DMS114 treated with DMSO at 0.1 percent for 48 hours (cell line): ENCODE results near the gene MIA.
"Not testable (repeated sequence)": the region's sequence is repeated elsewhere in the genome, so short reads cannot be mapped to it uniquely, and the experiment has no call there.

Source experiments
- DNase-seq: peaks from one replicate; lab custom pipeline; 2025; ENCODE audit not compliant: unreplicated experiment; lab: John Stamatoyannopoulos, UW

MIA gene

GRCh38 chr19:40774916-40775631 lies at the start of gene MIA:
TSS of gene MIA (plus strand) at chr19:40775521. CDS start at chr19:40775543, 22 bp downstream.
- no peak for DNase-seq

- no peak for DNase-seq
Observed at GRCh38 chr19:40726279-40726678, 49.0 kb upstream of the MIA start.

- not testable (repeated sequence) for DNase-seq
Observed at GRCh38 chr19:40730065-40730464, 45.3 kb upstream of the MIA start.

DNA sequence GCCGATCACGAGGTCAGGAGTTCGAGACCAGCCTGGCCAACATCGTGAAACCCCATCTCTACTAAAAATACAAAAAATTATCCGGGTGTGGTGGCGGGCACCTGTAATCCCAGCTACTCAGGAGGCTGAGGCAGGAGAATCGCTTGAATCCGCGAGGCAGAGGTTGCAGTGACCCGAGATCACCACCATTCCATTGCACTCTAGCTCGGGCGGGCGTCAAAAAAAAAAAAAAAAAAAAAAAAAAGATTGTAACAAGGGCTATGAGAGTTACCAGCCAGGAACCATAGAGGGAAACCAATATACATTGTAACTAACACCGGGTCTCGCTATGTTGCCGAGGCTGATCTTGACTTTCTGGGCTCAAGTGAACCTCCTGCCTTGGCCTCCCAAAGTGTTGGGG lies 43.0 kb upstream of the MIA start:
- DNase-seq = not testable (repeated sequence)

- no peak for DNase-seq
Observed at GRCh38 chr19:40733149-40733548, 42.2 kb upstream of the MIA start.

DNA sequence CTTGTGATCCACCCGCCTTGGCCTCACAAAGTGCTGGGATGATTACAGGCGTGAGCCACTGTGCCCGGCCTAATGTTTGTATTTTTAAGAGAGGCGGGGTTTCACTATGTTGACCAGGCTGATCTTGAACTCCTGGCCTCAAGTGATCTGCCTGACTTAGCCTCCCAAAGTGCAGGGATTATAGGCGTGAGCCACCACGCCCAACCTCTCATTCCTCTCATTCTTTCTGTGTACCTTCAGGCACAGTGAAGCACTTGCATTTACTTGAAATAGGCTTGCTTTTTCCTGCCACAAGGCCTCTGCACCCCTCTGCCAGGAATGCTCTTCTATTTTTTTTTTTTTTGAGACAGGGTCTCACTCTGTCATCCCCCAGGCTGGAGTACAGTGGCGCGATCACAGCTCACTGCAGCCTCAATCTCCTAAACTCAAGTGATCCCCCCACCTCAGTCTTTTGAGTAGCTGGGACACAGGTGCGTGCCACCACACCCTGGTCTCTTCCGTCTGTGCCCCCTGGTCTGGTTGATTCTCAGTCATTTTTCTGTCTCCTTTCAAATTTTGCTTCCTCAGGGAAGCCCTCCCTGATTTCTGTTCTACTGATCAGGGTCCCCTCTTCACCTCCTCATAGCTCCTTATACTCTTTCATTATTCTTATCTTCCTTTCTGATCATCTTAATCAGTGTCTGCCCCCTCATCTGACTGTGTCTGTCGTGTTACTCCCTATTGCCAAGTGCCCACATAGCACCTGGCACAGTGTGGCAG lies 40.1 kb upstream of the MIA start:
- DNase-seq = no peak

GRCh38 chr19:40736661-40737060 lies 38.7 kb upstream of the MIA start:
- no peak for DNase-seq

DNA sequence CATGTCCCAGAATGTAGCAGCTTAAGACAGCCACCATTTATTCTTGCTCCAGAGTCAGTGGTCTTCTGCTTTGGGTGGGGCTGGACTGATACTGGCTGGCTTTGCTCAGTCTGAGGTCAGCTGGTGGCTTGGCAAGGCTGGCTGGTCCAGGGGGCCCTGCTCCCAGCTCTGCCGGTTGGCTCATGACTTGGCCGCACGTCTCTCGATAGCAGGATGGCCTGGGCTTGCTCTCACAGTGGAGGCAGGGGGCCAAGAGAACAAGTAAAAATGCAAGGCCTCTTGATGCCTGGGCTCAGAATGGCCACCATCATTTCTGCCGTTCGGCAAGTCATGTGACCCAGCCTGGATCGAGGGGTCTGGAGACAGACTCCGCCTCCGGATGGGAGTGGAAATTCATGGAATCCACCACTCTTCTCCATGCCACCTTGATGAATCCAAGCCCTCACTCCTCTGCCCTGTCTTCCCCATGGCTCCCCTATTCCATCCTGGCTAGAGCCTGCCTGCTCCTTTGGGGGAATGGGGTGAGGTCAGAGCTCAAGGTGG lies 38.1 kb upstream of the MIA start:
- no peak for DNase-seq

DNA sequence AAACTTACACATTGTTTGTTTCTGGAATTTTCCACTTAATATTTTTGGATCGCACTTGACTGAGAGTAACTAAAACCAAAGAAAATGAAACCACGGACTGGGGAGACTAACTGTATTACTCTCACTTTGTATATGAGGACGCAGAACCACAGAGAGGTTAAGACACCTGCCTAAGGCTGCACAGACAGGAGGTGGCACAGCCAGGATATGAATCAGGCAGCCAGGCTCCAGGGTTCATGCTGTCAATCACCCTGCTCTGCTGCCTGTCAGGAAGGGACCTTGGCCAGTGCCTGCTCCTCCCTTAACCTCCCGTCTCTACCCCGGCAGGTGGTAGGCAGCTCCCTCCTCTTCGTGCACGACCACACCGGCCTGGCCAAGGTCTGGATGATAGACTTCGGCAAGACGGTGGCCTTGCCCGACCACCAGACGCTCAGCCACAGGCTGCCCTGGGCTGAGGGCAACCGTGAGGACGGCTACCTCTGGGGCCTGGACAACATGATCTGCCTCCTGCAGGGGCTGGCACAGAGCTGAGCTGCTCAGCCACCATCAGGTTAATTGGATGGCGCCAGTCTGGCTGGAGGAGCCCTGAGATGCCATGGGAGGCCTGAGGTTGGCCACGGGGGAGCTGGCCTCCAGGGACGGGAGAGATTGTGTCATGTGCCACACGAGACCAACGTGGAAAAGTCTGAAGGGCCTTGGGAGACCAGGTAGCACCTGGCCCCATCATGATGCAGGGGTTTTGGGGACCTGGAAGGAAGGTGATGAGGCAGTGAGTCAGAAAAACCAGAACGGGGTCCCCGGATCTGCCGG lies 36.1 kb upstream of the MIA start:
- DNase-seq = no peak

GRCh38 chr19:40739871-40740703 lies 35.2 kb upstream of the MIA start:
- no peak for DNase-seq

GRCh38 chr19:40740747-40741146 lies 34.6 kb upstream of the MIA start:
- DNase-seq = no peak

- DNase-seq = no peak
Observed at GRCh38 chr19:40741527-40742390, 33.6 kb upstream of the MIA start.

GRCh38 chr19:40742477-40742876 lies 32.8 kb upstream of the MIA start:
- DNase-seq = no peak

DNA sequence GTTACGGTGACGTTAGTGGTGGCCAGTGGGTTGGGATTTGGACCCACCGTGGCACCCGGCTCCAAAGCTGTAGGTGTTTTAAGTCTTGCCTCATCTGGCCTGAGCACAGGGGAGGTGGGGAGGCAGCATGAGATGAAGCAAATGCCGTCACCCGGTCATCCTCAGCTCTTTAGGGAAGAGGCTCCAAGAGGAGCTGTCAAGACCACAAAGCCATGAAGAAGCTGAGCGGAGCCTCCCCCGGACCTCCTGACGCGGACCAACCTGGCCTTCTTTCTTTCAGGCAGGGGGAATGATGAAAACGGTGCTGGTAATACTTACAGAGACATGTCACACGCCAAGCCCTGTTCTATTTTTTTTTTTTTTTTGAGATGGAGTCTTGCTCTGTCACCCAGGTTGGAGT lies 32.4 kb upstream of the MIA start:
- DNase-seq = no peak

GRCh38 chr19:40743926-40744325 lies 31.4 kb upstream of the MIA start:
- no peak for DNase-seq

DNA sequence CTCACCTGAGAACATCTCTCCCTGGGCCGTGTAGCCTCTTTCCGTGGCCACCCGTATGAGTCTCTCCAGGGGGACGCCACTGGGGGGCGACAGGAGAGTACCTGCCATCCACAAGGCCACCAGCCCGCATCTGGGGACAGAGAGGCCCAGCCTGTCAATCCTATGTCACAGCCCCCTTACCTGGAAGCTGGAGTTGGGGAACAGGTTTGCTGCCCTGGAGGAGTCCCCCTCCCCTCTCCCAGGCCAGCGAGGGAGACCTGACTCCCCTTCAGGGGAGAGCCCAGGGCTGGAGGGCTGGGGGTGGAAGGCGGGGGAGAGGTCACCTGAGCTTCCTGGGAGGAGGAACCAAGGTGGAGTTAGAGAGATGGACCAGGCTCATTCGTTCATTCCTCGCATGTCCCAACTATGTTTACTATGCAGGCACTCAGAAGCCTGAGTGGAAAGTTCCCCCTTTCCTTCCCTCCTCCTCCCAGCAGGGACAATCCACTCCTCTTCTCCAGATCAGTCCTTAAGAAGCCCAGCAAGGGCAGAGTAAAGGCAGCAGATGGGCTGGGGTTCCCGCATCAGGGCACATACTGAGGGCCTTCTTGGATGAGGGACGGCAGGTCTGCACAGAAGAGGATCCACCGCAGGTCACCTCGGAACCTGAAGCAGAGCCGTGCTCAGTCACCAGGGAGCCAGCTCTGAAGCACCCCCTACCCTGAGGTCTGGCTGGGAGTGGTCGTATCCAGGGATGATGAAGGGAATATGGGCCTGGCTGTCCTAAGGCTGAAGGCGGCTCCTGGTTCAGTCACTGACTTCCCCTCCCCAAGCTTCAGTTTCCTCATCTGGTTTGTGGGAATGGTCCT lies 30.5 kb upstream of the MIA start:
- DNase-seq = no peak

- no peak for DNase-seq
Observed at GRCh38 chr19:40745402-40745780, 29.9 kb upstream of the MIA start.

DNA sequence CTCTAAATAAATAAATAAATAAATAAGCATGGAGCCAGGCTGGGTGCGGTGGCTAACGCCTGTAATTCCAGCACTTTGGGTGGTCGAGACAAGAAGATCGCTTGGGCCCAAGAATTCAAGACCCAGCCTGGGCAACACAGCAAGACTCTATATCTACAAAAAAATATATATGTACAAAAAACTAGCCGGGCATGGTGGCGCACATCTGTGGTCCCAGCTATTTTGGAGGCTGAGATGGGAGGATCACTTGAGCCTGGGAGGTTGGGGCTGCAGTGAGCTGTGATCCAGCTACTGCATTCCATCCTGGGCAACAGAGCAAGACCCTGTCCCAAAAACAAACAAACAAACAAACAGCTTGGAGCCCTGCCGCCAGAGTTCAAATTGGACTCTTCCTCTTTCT lies 27.8 kb upstream of the MIA start:
- no peak for DNase-seq
